Activated effector memory CD4-positive, alpha-beta T cell treated with anti-CD3 and anti-CD28 coated beads, Interleukin-2, amount 50 U/mL, for 16 hours (primary cell): Measurements from ENCODE around the gene RAB3B.
"Not testable (repeated sequence)": the region's sequence is repeated elsewhere in the genome, so short reads cannot be mapped to it uniquely, and the experiment has no call there.

ENCODE experiments used
- DNase-seq: peaks from one replicate; pipeline ENCODE4 v3.0.0-alpha.2; 2020

Gene RAB3B

DNA sequence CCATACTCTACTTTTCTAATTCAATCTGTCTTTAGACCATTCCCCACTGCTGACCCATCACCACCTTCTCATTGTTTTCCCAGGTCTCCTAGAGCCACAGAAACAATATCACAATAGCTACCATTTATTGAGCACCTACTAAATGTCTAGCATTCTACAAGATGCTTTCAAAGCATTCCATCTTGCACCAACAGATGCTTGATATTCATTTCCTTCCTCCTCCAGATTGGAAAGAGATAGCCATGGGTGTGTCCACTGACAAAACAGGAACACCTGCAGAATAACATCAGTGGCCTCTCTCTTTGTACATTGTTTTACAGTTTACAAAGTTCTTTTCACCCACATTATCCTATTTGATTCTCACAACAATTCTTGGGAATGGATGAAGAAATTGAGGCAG, 2.2 kb downstream of the RAB3B start:
- DNase-seq = no peak

DNA sequence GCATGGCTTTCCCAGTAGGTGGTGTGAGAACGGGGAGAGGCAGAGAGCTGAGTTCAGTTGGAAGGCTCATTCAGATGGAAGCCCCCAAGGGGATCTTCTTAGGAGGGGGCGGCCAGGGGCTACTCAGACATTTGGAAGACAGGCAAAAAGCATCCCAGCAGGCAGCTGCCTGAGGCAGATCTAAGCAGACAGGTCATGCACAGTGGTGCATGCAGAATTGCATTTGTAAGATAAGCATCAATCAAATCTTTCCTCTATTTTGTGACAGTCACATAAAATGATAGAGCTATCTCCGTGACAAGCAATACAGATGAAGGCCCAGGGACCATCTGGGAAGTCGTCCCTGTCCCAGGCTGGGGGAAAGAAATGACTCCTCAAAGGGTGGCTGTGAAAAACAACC, 3.8 kb downstream of the RAB3B start:
- no peak for DNase-seq

DNA sequence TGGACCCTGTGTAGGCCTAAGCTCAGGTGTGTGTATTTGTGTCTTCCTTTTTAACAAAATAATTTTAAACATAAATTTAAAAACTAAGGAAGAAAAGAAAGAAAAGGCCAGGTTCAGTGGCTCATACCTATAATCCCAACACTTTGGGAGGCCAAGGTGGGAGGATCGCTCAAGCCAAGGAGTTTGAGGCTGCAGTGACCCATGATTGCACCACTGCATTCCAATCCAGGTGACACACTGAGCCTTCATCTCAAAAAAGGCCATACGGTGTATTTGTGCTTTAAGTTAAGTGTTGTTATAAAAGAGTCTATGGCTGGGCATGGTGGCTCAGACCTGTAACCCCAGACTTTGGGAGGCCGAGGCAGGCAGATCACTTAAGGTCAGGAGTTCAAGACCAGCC, 8.3 kb downstream of the RAB3B start:
- no peak for DNase-seq

DNA sequence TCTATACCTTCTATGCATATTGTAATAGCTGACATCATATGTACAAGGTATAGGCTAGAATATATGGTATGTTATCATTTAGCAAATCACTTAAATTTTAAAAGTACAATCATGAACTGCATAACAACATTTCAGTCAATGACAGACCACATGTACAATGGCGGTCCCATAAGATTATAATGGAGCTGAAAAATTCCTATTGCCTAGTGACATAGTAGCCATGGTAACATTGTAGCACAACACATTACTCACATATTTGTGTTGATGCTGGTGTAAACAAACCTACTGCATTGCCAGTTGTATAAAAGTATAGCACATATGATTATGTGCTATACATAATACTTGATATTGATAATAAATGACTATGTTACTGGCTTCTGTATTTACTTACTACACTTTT, 8.9 kb downstream of the RAB3B start:
- DNase-seq = no peak

DNA sequence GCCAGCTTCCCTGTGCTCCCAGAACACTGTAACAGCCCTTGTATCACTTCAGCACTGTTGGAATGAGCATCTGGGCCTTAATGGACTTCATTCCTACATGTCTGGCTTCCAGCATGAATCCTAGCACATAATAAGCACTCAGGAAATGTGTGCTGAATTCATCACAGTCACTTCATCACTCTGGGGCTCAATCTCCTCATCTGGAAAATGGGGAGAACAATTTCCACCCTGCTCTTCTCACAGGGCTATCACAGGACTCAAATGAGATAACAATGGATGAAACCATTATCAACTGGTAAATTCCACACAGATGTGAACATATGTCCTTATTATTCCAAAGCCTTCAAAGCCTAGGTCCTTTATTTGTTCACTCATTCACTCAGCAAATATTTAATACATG, 12.4 kb downstream of the RAB3B start:
- DNase-seq = no peak

DNA sequence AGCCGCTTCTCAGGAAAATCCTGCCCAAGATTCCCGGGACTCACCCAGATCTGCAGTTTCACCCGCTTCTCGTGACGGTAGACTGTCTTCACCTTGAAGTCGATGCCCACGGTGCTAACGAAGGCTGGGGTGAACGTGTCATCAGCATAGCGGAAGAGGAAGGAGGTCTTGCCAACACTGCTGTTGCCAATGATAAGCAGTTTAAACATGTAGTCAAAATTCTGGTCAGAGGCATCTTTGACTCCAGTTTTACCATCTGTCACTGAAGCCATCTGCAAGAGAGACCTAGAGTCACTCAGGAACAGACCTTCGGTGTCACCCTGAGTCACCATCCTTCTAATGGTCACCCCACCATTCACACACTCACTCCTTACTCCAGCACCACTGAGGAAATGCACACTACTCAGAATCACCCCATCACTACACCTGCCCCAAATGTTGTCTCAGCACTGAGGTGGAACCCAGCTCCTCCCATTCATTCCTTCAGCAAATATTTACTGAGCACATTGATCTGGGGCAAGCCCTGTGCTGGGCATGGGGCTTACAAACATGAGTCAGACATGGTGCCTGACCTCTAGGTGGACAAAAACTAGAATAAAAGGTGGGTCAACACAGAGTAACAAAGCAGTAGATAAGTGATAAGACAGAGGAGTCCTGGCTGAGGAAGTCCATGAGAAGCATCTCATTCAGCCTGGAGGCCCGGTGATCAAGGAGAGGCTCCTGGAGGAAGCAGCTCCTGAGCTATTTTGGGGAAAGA, 13.5 kb downstream of the RAB3B start:
- no peak for DNase-seq

DNA sequence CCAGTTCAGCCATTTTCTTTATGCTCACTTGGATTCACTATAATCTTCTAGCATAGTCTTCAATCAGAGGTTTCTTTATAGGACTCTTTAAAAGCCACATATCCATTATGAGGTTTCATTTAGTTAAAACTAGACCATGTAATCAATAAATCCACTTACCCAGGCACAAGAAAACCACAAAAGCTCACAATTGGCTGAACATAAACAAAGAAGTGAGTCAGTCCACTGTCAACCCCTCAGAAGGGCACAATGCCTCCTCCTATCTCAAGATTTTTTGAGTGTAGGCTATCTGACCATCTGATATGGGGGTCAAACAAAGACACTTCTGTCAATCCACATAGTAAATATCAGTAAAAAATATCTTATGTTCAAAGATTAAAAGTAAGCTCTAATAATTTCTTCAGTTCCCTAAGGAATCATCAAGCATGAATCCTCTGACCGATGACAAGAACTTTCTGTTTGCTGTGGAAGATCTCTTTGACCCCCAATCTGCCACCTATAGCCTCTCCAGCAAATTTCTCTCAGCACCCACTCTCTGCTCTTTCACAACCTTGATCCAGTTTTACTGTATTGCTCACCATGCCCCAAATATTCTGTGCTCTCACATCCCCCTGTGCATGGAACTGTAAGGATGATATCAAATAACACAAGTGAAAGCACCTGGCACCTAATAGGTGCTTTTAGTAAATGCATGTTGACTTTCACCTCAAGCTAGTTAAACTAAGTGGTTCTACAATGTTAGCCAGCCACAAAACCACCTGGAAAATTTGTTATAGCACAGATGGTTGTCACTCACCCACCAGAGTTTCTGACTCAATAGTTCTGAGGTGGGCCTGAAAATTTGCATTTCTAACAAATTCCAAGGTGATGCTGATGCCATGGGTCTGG, 16.7 kb downstream of the RAB3B start:
- DNase-seq = no peak

DNA sequence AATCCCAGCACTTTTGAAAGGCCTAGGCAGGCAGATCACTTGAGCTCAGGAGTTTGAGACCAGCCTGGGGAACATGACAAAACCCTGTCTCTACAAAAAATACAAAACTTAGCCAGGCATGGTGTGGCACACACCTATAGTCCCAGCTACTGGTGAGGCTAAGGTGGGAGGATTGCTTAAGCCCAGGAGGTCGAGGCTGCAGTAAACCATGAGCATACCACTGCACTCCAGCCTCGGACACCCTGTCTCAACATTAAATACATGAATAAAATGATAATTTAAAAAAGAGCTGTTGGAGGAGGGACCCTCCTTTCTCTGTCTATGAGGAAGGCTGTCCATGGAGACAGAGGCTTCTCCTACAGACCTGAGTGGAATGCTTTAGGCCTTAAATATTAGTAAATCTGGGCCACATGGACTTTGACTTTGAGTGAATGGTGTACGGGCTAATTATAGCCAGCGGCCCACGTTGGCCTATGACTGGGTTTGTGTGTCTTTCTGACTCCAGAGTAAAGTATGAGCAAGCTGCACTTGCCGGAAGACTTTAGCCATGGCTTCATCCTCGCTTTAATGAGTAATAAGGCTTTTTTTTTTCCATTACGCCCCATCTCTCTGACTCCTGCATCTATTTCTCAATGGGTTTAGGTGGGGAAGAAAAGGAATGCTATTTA, 21.3 kb downstream of the RAB3B start:
- no peak for DNase-seq

DNA sequence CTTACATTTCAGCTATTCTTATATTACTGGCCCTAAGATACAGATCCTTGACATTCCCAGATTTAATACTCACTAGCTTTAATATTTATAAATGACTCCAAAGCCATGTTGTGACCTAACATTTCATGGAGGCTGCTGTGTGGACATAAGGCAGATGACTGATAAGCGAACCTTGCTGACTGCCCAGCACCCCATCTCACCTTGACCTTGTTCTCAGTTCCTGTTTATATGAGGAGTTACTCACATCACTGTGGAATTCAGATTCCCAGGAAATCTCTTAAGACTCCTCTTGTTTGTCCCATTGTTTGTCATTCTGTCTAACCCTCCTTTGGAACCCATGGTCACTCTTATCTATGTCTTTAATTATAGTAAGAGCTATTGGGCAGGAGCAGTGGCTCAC, 21.9 kb downstream of the RAB3B start:
- DNase-seq = no peak

DNA sequence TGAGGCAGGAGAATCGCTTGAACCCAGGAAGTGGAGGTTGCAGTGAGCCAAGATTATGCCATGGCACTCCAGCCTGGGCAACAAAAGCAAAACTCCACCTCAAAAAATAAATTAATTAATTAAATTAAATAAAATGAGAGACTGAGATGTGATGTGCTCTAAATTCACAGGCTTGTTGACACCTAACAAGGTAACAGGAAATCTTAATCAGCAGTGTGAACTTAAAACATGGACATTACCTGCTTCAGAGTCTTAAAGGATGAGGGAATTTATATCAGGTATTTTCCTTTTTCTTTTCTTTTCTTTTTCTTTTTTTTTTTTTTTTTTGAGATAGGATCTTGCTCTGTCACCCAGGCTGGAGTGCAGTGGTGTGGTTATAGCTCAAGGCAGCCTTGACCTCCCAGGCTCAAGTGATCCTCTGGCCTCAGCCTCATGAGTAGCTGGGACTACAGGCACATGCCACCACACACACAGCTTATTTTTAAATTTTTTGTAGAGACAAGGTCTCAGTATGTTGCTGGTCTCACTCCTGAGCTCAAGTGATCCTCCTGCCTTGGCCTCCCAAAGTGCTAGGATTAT, 23.2 kb downstream of the RAB3B start:
- not testable (repeated sequence) for DNase-seq

DNA sequence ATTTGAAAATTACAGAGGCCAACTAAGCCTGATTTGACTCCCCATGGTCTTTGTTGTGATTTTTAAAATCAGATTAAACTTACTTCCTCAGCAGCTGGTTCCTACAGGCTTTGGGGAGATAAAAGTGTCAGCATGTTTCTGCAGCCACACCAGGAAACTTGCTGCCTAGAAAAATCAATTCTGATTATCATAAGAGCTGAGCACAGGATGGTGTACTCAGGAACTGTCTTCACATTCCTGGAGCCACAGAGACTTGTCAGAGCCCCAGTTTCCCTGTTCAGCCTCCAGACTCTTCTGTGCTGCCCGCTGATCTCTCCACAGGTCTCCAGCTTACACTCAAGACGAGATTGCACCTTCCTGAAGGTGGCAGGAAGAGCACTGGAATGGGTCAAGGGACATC, 23.9 kb downstream of the RAB3B start:
- DNase-seq = no peak

DNA sequence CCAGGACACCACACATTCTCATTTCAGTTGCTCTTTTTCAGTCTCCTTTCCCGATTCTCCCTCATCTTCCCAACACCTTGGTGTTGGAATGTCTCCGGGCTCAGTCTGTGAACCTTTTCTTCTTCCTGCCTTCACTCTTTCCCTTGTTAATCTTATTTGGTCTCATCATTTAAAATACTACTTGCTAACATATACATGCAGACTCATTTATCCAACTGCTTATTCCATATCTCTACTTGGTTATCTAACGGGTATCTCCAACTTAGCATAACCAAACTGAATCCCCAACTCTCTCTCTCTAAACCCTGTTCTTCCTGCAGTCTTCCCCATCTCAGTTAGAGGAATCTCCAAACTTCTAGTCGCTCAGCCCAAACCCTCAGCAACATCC, 26.2 kb downstream of the RAB3B start:
- DNase-seq = no peak

DNA sequence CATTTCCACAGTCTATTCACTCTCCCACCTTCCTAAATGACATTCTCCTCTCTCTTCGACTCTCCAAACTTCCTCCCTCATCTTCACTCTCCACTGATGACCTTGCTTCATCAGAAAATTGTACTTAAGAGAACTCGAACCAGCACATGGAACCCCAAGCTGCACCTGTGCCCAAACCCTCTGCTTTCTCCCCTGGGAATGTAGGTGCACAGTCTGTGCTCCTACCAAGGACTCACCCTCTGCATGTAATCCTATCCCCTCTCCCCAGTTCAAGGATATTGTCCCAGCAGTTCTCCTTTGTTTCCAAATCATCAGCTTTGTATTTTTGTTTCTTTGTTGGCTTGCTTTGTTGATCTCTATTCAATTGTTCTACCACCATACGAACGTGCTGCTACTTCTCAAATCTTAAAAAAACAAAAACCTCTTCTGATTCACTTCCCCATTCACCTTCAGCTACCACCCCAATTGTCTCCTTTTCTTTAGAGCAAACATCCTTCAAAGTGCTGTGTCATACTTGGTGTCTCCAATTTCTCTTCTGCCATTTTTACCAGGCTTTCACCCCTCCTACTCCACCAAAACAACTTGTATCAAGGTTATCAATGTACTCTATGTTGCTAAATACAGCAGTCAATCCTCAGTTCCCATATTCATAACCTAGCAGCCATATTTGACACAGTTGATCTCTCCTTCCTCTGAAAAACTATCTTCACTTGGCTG, 26.8 kb downstream of the RAB3B start:
- DNase-seq = no peak

DNA sequence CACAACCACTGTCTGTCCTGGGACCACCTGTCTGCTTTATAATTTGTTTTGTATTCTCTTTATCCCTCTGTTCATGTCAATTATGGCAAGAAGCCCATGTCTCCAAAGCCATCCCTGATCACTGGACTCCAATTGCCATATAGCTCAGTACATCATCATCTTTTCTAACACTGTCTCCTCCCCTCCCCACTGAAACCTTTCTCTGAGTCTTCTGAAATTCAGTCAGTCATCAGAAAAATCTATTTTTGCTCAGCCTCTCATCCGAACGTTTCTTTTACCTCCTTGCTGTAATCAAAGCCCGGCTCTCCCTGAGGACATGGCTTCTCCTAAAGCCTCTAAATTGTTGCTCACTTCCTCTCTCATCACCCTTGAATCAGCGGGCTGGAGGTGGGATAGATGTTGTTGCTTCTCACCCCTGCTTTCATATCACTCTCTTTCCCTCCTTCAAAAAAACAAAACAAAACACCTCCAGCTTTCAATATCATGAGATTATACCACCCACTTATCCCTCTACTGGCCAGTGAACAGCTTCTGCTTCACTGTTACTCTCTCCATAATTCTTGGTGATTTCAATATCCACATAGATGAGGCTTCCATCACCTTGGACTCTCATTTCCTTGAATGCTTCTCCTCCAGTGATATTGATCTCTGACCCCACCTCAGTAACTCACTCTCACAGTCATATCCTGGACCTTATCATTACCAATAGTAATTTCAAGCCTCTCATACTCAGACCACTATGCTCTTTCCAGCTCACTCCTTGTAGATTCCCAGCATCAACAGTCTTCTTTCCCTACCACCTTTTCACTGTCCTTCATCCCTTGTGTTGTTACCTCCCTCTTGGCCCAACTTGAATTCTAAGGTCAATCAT, 27.8 kb downstream of the RAB3B start:
- DNase-seq = no peak

DNA sequence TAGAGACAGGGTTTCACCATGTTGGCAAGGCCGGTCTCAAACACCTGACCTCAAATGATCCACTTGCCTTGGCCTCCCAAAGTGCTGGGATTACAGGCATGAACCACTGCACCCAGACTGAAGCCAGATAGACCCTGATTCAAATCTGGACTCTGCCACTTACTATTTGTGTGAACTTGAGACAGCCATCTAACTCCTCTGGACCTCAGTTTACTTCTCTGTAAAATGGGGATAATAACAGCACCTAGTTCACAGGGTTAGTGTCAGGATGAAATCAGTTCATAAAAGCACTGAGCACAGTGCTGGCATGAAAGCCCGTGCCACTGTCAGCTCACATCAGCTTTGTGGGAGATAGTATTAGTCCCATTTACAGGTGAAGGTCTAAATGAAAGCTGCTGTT, 28.5 kb downstream of the RAB3B start:
- no peak for DNase-seq

DNA sequence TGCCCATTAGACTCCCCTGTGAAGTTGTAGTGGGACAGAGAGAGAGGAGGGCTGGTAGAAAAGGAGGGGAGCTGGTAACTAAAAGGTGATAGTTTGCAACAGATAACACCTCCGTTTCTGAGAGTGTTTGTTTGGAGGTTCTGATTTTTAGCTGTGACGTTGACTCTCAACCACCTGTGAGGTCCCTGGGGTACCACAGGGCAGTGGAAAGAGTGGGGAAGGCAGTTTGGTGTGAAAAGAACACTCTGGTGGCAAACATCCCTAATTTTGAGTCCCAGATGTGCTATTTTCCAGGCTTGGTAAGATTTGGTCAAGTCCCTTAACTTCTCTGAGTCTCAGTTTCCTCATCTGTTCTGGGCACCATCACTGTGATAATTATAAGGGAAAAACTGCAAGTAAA, 29.3 kb downstream of the RAB3B start:
- no peak for DNase-seq

DNA sequence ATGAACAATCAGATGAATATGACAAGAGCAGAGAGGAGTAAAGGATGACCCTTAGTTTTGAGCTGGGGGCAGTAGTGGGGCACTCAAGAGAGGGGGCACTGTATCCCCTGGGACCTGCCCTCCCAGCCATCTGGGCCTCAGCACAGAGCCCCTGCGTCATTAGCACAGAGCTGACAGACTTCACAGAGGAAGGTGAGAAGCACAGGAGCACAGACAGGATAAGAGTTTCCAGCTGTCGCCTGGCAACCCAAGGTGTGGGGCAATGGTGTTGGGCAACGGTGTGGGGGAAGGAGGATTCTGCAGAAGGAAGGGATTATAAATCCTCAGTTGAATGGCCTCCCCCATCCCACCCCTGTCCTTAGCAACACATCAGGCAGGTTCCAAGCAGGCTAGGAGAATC, 30.2 kb downstream of the RAB3B start:
- no peak for DNase-seq

DNA sequence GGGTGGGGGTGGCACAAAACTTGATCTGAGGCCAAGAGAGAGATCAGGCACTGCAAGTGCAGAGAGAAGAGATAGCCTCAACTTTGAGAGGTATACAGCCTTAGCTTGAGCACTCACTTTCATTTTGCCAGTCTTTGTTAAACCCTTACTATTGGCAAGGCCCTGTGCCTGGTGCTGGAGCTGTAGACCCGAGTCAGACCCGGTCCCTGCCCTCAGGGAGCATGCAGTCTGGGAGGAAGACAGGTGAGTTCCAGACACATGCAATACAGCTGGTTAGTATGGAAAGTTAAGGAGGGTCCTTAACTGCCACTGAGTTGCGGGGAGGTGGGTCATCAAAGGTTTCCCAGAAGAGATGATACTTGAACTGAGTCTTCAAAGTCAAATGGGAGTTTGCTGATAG, 31.7 kb downstream of the RAB3B start:
- no peak for DNase-seq

DNA sequence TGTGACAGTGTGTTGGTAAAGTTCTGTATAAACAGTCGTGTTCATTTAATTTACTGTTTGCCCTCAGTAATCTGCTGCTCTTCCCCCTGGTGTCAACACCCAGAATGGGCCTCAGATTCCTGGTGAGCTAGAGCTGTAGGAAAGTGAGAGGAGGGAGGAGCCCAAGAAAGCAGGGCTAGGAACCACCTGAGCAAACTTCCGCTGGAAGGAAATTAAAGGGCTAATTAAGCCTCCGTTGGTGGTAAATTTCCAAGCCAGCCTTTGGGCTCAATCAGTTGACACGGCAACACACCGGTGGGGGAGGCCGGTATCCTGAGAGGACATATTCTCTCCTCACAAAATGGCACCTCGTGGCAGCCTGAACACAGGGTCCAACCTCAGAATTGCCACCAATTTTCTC, 32.9 kb downstream of the RAB3B start:
- DNase-seq = no peak

DNA sequence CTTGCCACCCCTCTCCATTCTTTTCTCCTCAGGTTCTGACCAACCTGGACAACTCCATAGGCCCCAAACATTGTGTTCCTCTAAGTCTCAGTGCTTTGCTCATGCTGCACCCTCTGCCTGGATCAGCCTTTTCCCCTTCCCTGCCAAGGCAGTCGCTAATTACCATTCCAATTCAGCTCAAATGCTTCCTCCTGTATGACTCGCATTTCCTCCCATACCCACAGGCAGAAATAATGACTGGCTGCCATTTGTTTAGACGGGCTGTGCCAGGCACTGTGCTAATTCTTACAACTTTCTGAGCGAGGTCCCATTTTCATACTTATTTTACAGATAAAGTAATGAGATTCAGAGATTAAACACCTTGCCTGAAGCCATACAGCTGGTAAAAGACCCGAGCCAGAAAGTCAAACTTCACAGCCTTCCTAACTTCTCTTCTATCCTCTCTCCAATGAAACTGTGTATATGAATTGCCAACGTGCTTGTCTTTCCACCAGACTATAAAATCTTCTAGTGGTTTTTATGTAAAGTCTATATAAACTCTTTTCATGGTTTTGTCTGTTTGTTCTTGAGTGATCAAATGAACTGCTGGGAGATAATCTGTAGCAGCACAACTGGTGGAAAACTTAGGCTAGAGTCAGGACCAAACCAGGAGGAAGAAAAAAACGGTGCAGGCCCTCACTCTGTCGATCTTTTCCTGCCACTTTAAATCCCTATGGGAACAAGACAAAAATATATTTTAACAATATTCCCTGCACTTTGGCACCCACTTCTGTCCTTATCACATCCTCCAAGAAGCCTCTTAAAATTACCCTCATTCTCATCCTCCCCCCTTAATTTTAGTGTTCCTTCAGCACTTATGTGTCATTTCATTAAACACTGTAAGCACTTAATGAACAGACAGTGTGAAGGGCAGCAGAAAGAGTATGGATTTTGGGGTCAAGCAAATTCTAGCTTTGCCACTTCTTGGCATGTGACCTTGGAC, 33.7 kb downstream of the RAB3B start:
- no peak for DNase-seq
